H1 (cell line): ENCODE results near the gene LMTK2. TPM values are rescaled to one million over a fixed set of nuclear protein-coding genes. Genes with fewer than 3 reads are reported as not detected.

Experiments
- CHD7 ChIP-seq: fragments of 300-600 bp; sonication (generic); IDR thresholded peaks from 2 replicates; pipeline ENCODE4 v1.7.1; 2012; ENCODE audit warnings: low read length, moderate library complexity, mild to moderate bottlenecking, inconsistent platforms; ENCODE audit not compliant: insufficient replicate concordance
- JUN ChIP-seq: IDR thresholded peaks from 2 replicates; pipeline ENCODE4 v1.6.1; 2011; ENCODE audit warnings: low read depth, mild to moderate bottlenecking, improper control_type of control experiment, low read length
- polyA plus RNA-seq, 7 experiments: library from polyadenylated mRNA; depleted of rRNA in 3 of 7; stranded (reverse) in 5 of 7; unstranded in 2 of 7; fragments of >200 nt in 5 of 7; fragments of 200-250 nt in 2 of 7; gene quantifications; 1 replicate in 5 of 7; 2 replicates in 1 of 7; 4 replicates in 1 of 7; pipeline versions ENCODE4 v1.2.1 to v1.2.3, GENCODE V29; 2011 to 2013; ENCODE audit warnings: missing spikeins in 2 of 7, mixed read lengths in 2 of 7
- total RNA-seq: library from RNA; stranded (reverse); fragmentation: NEBNext Ultra II Directional; extraction: Animal tissue kit (Norgen Biotek cat#: 25700); gene quantifications from 2 replicates; pipeline ENCODE4 v1.2.1, GENCODE V29; 2021

The LMTK2 gene
- total and polyA plus RNA-seq, 2 of the 8 experiments (the other 6 are each of a cell fraction or from before 2014, with no cell fraction given): 9.7 to 30.7 TPM

GRCh38 chr7:98097042-98097645 lies 9.5 kb upstream of the LMTK2 start (continued):
- TF ChIP-seq CHD7 (no peak), JUN (no peak)
- TF ChIP-seq, all 59 proteins: peak for 0
